K562 (cell line): ENCODE data around the gene CACNA1S. TPM values are rescaled to one million over a fixed set of nuclear protein-coding genes. Genes with fewer than 3 reads are reported as not detected.

ENCODE experiments used
- BRD4 ChIP-seq: fragments of 200-600 bp; sonication (generic); IDR thresholded peaks from 2 replicates; pipeline ENCODE4 v1.6.1; 2017; ENCODE audit warnings: inconsistent platforms
- CBX5 ChIP-seq: IDR thresholded peaks from 2 replicates; pipeline ENCODE4 v1.6.1; 2014; ENCODE audit warnings: low read depth, borderline replicate concordance
- CREB3L1 ChIP-seq: fragments of 450-650 bp; IDR thresholded peaks from 2 replicates; pipeline ENCODE4 v1.6.1; 2014; ENCODE audit warnings: low read depth, mild to moderate bottlenecking, moderate library complexity, borderline replicate concordance
- ELK3 ChIP-seq: fragments of 450-650 bp; formaldehyde crosslinking; IDR thresholded peaks from 2 replicates; pipeline ENCODE4 v1.4.0; 2020; ENCODE audit warnings: mild to moderate bottlenecking
- ETV6 ChIP-seq, 3 experiments: fragments of 150-350 bp in 1 of 3; sonication (generic) in 1 of 3; formaldehyde crosslinking in 1 of 3; IDR thresholded peaks; 2 replicates each; pipeline versions ENCODE4 v1.6.1 to v1.8.0; 2014 to 2022; ENCODE audit warnings: borderline replicate concordance in 2 of 3, low read depth in 2 of 3, antibody characterized with exemption in 1 of 3, low read length in 1 of 3, mild to moderate bottlenecking in 1 of 3, missing genetic modification reagents in 1 of 3
- FOXA3 ChIP-seq, 2 experiments: fragments of 450-650 bp in 1 of 2; sonication (generic) in 1 of 2; formaldehyde crosslinking; IDR thresholded peaks in 1 of 2; conservative IDR thresholded peaks in 1 of 2; 2 replicates each; pipeline versions ENCODE4 v1.4.0 to v1.8.0; 2020 to 2022; ENCODE audit warnings: mild to moderate bottlenecking in 2 of 2, missing genetic modification reagents in 1 of 2
- GABPA ChIP-seq: fragments of 200-800 bp; sonication (Bioruptor generic); conservative IDR thresholded peaks from 2 replicates; pipeline ENCODE4 v1.6.1; 2016; ENCODE audit warnings: low read depth, missing genetic modification characterization, missing compliant biosample characterization
- GATAD2A ChIP-seq: fragments of 450-650 bp; IDR thresholded peaks from 2 replicates; pipeline ENCODE4 v1.6.1; 2017
- GATAD2B ChIP-seq: fragments of 450-650 bp; IDR thresholded peaks from 2 replicates; pipeline ENCODE4 v1.6.1; 2017; ENCODE audit warnings: mild to moderate bottlenecking, borderline replicate concordance
- LEF1 ChIP-seq: fragments of 450-650 bp; IDR thresholded peaks from 2 replicates; pipeline ENCODE4 v1.6.1; 2016; ENCODE audit warnings: mild to moderate bottlenecking
- MLX ChIP-seq, 2 experiments: fragments of 450-650 bp in 1 of 2; sonication (generic) in 1 of 2; formaldehyde crosslinking; conservative IDR thresholded peaks; 2 replicates each; pipeline versions ENCODE4 v1.4.0 to v1.8.1; 2020 to 2022; ENCODE audit warnings: mild to moderate bottlenecking in 1 of 2, missing genetic modification reagents in 1 of 2
- MXI1 ChIP-seq: IDR thresholded peaks from 2 replicates; pipeline ENCODE4 v1.6.1; 2011; ENCODE audit warnings: low read depth, mild to moderate bottlenecking, improper control_type of control experiment, low read length
- NFE2L1 ChIP-seq: fragments of 450-650 bp; IDR thresholded peaks from 2 replicates; pipeline ENCODE4 v1.6.1; 2016; ENCODE audit warnings: missing genetic modification characterization, low read depth, mild to moderate bottlenecking, missing compliant biosample characterization, moderate library complexity, borderline replicate concordance
- POLR2AphosphoS5 ChIP-seq: IDR thresholded peaks from 2 replicates; pipeline ENCODE4 v1.6.1; 2011; ENCODE audit warnings: mild to moderate bottlenecking, low read depth, low read length, moderate library complexity; ENCODE audit not compliant: control insufficient read depth, insufficient read depth
- RFX1 ChIP-seq: fragments of 450-650 bp; IDR thresholded peaks from 2 replicates; pipeline ENCODE4 v1.6.1; 2016; ENCODE audit warnings: mild to moderate bottlenecking, moderate library complexity
- RUNX1 ChIP-seq: sonication (generic); IDR thresholded peaks from 2 replicates; pipeline ENCODE4 v1.6.1; 2016; ENCODE audit warnings: antibody characterized with exemption, low read depth
- SMARCA5 ChIP-seq: fragments of 450-650 bp; IDR thresholded peaks from 2 replicates; pipeline ENCODE4 v1.6.1; 2016
- SOX6 ChIP-seq: fragments of 450-650 bp; IDR thresholded peaks from 2 replicates; pipeline ENCODE4 v1.6.1; 2014; ENCODE audit warnings: mild to moderate bottlenecking
- TCF3 ChIP-seq: sonication (generic); formaldehyde crosslinking; IDR thresholded peaks from 2 replicates; pipeline ENCODE4 v1.4.0; 2020; ENCODE audit warnings: mild to moderate bottlenecking, missing genetic modification reagents
- TCFL5 ChIP-seq: fragments of 250-450 bp; sonication (Bioruptor Pico); conservative IDR thresholded peaks from 2 replicates; pipeline ENCODE4 v1.6.1; 2021; ENCODE audit warnings: mild to moderate bottlenecking, moderate library complexity, matching md5 sums
- ZBTB11 ChIP-seq, 3 experiments: fragments of 200-800 bp in 1 of 3; fragments of 250-450 bp in 1 of 3; fragments of 450-650 bp in 1 of 3; sonication (Bioruptor Pico) in 1 of 3; sonication (Bioruptor generic) in 1 of 3; formaldehyde crosslinking in 1 of 3; IDR thresholded peaks; 2 replicates each; pipeline versions ENCODE4 v1.6.1 to v1.8.0; 2016 to 2022; ENCODE audit warnings: mild to moderate bottlenecking in 2 of 3, missing genetic modification characterization in 2 of 3, missing compliant biosample characterization in 1 of 3, moderate library complexity in 1 of 3
- ZNF764 ChIP-seq: fragments of 250-450 bp; sonication (Bioruptor Pico); IDR thresholded peaks from 2 replicates; pipeline ENCODE4 v1.4.0; 2020; ENCODE audit warnings: low read depth, mild to moderate bottlenecking, moderate library complexity
- polyA plus RNA-seq, 8 experiments: library from polyadenylated mRNA; depleted of rRNA in 4 of 8; stranded (reverse) in 5 of 8; unstranded in 3 of 8; fragments of >200 nt; fragmentation: Nextera tagmentation in 2 of 8; fragmentation: Illumina TruSeq in 1 of 8; extraction: Ambion mirVana in 2 of 8; extraction: Trizol in 1 of 8; gene quantifications; 2 replicates each; pipeline versions ENCODE4 v1.2.1 to v1.2.3, GENCODE V29; 2011 to 2014; ENCODE audit warnings: inconsistent platforms in 1 of 8, missing spikeins in 1 of 8
- total RNA-seq, 7 experiments: library from RNA; depleted of rRNA in 6 of 7; stranded (reverse); fragments of >200 nt in 6 of 7; fragmentation: Illumina TruSeq in 2 of 7; extraction: Trizol in 2 of 7; gene quantifications; 2 replicates each; pipeline versions ENCODE4 v1.2.1 to v1.2.3, GENCODE V29; 2011 to 2021; ENCODE audit warnings: low replicate concordance in 1 of 7

Gene CACNA1S
- total and polyA plus RNA-seq, 9 of the 15 experiments (the other 6 are each of a cell fraction or from before 2014, with no cell fraction given), result not detected

- peak; percentile 55; the same call in 1 of the 2 replicates for TF ChIP-seq POLR2AphosphoS5
- TF ChIP-seq TCFL5, result no peak
- peak; percentile 64; the same call in 1 of the 2 replicates for TF ChIP-seq GATAD2A
- no peak for TF ChIP-seq RFX1
- TF ChIP-seq MLX (CRISPR knock-in tag; conservative IDR thresholded peaks at IDR 0.05), result no peak
- TF ChIP-seq ELK3, result no peak
- TF ChIP-seq CREB3L1, result no peak
- no peak for TF ChIP-seq NFE2L1 (tag)
- no peak for TF ChIP-seq SMARCA5
- no peak for TF ChIP-seq ZBTB11 (CRISPR knock-in tag; IDR thresholded peaks at IDR 0.05)
- TF ChIP-seq CBX5, result no peak
- TF ChIP-seq MXI1, result no peak
- 0 out of 2 replicates have a peak, but pooled peaks have one; percentile 28 for TF ChIP-seq GATAD2B
- no peak for TF ChIP-seq ZNF764 (CRISPR knock-in tag)
- TF ChIP-seq BRD4, result no peak
- TF ChIP-seq FOXA3 (CRISPR knock-in tag; conservative IDR thresholded peaks at IDR 0.05 in 1 of 2, IDR thresholded peaks at IDR 0.05 in 1 of 2), result no peak
- TF ChIP-seq LEF1, result peak; percentile 93
- no peak for TF ChIP-seq GABPA (tag)
- peak; percentile 41; the same call in 1 of the 2 replicates for TF ChIP-seq SOX6
- no peak for TF ChIP-seq RUNX1
- peak; percentile 85 for TF ChIP-seq TCF3 (CRISPR knock-in tag)
- no peak for TF ChIP-seq ETV6 (IDR thresholded peaks at IDR 0.05; ENCODE audit: borderline replicate concordance in 1 of 2, low read depth in 2 of 2, low read length in 1 of 2)
- TF ChIP-seq ETV6 (CRISPR knock-in tag; IDR thresholded peaks at IDR 0.05; ENCODE audit: borderline replicate concordance), result no peak
These were observed 96.6 kb downstream of the CACNA1S start (continued) for GRCh38 chr1:201015551-201016091.
